HG03139 (cell line): ENCODE results near the gene SMAD2.
"Not testable (repeated sequence)": the region's sequence is repeated elsewhere in the genome, so short reads cannot be mapped to it uniquely, and the experiment has no call there.

Experiments used
- ATAC-seq: cut with Tn5 transposase; IDR thresholded peaks from one replicate; pipeline ENCODE4 v1.9.1; 2021; ENCODE audit not compliant: unreplicated experiment

The SMAD2 gene

GRCh38 chr18:47795434-47795814 lies 135.0 kb downstream of the SMAD2 start:
- no peak for ATAC-seq

- no peak for ATAC-seq
Observed at GRCh38 chr18:47794725-47795433, 135.6 kb downstream of the SMAD2 start.

GRCh38 chr18:47793609-47794008 lies 136.8 kb downstream of the SMAD2 start:
- no peak for ATAC-seq

GRCh38 chr18:47791461-47791985 lies 138.9 kb downstream of the SMAD2 start:
- no peak for ATAC-seq

- ATAC-seq = no peak
Observed at GRCh38 chr18:47790036-47790435, 140.4 kb downstream of the SMAD2 start.

- no peak for ATAC-seq
Observed at GRCh38 chr18:47788621-47789020, 141.8 kb downstream of the SMAD2 start.

GRCh38 chr18:47781561-47781960 lies 148.9 kb downstream of the SMAD2 start:
- ATAC-seq = no peak

- no peak for ATAC-seq
Observed at GRCh38 chr18:47780011-47780725, 150.3 kb downstream of the SMAD2 start.

GRCh38 chr18:47779381-47779780 lies 151.1 kb downstream of the SMAD2 start:
- ATAC-seq = no peak

GRCh38 chr18:47777626-47778025 lies 152.8 kb downstream of the SMAD2 start:
- no peak for ATAC-seq

GRCh38 chr18:47775961-47776360 lies 154.5 kb downstream of the SMAD2 start:
- ATAC-seq = no peak

- no peak for ATAC-seq
Observed at GRCh38 chr18:47773931-47774330, 156.5 kb downstream of the SMAD2 start.

- no peak for ATAC-seq
Observed at GRCh38 chr18:47772374-47773248, 157.8 kb downstream of the SMAD2 start.

GRCh38 chr18:47771922-47772321 lies 158.5 kb downstream of the SMAD2 start:
- ATAC-seq = no peak

GRCh38 chr18:47767699-47768098 lies 162.8 kb downstream of the SMAD2 start:
- no peak for ATAC-seq

- not testable (repeated sequence) for ATAC-seq
Observed at GRCh38 chr18:47767198-47767597, 163.3 kb downstream of the SMAD2 start.
